Stimulated activated CD8-positive, alpha-beta memory T cell treated with anti-CD3 and anti-CD28 coated beads, Interleukin-15, amount 100 ng/mL, for 4 hours (primary cell): ENCODE data around the gene CLDN11.

ENCODE experiments used
- DNase-seq, 2 donors: peaks; one replicate each; pipeline ENCODE4 v3.0.0-alpha.2; 2020; ENCODE audit warnings: low read depth in 2 of 2

Gene CLDN11

GRCh38 chr3:170418422-170419398, at the start of gene CLDN11:
CLDN11 (plus strand) TSS chr3:170418868; CDS start chr3:170419067, 199 bp downstream.
- DNase-seq = no peak

- no peak for DNase-seq
Measured at GRCh38 chr3:170368921-170369320, 49.7 kb upstream of the CLDN11 start.

- DNase-seq = no peak
Measured at GRCh38 chr3:170372190-170372879, 46.3 kb upstream of the CLDN11 start.

- DNase-seq = no peak
Measured at GRCh38 chr3:170383567-170383966, 35.1 kb upstream of the CLDN11 start.

- DNase-seq = no peak
Measured at GRCh38 chr3:170386468-170386867, 32.2 kb upstream of the CLDN11 start.

- no peak for DNase-seq
Measured at GRCh38 chr3:170387950-170388349, 30.7 kb upstream of the CLDN11 start.

- DNase-seq = no peak
Measured at GRCh38 chr3:170391108-170391507, 27.6 kb upstream of the CLDN11 start.

GRCh38 chr3:170397685-170398084, 21.0 kb upstream of the CLDN11 start:
- DNase-seq = no peak

GRCh38 chr3:170405101-170405500, 13.6 kb upstream of the CLDN11 start:
- no peak for DNase-seq

GRCh38 chr3:170410428-170411029, 8.1 kb upstream of the CLDN11 start:
- no peak for DNase-seq

GRCh38 chr3:170413291-170413690, 5.4 kb upstream of the CLDN11 start:
- DNase-seq = no peak

- no peak for DNase-seq
Measured at GRCh38 chr3:170414202-170414663, 4.4 kb upstream of the CLDN11 start.

- no peak for DNase-seq
Measured at GRCh38 chr3:170417090-170417489, 1.6 kb upstream of the CLDN11 start.

- DNase-seq = no peak
Measured at GRCh38 chr3:170419557-170420087, 954 bp downstream of the CLDN11 start.

- no peak for DNase-seq
Measured at GRCh38 chr3:170420307-170420821, 1.7 kb downstream of the CLDN11 start.

GRCh38 chr3:170421111-170421641, 2.5 kb downstream of the CLDN11 start:
- DNase-seq = no peak

GRCh38 chr3:170421758-170422157, 3.1 kb downstream of the CLDN11 start:
- no peak for DNase-seq

- DNase-seq = no peak
Measured at GRCh38 chr3:170423001-170423615, 4.4 kb downstream of the CLDN11 start.

- DNase-seq = no peak
Measured at GRCh38 chr3:170424879-170425278, 6.2 kb downstream of the CLDN11 start.

- no peak for DNase-seq
Measured at GRCh38 chr3:170425491-170426239, 7.0 kb downstream of the CLDN11 start.
